A673 (cell line): ENCODE measurements around the gene ZDHHC22.

ENCODE experiments used
- EZH2 ChIP-seq: fragments of 200-600 bp; sonication (generic); IDR thresholded peaks from 2 replicates; pipeline ENCODE4 v1.6.1; 2017; ENCODE audit warnings: borderline replicate concordance, low read depth, mild to moderate bottlenecking, mixed read lengths, antibody characterized with exemption, low read length; ENCODE audit not compliant: poor library complexity, severe bottlenecking
- TF ChIP-seq, protein P1 (sequence below): fragments of 300-800, 200-600 bp; sonication (generic); conservative IDR thresholded peaks from 2 replicates; pipeline ENCODE4 v1.5.1; 2017; ENCODE audit warnings: low read depth, mild to moderate bottlenecking, antibody characterized with exemption, low read length, moderate library complexity, mixed read lengths

DNA sequence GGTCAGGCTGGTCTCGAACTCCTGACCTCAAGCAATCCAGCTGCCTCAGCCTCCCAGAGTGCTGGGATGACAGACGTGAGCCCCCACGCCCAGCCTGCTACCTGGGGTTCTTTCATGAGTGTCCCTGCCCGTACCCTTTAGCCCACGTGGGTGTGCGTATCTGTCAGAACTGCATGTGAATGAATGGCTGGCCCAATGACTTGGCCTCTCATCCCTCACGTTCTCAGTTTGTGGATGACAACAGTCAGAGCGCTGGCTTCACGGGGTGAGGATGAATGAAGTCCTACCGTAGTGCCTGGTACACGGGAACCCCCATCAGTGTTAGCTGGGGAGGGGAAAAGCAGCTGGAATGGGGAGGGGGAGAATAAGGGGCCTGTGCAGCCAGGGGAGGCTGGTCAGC lies 16.1 kb upstream of the ZDHHC22 start:
- TF ChIP-seq, protein P1, sequence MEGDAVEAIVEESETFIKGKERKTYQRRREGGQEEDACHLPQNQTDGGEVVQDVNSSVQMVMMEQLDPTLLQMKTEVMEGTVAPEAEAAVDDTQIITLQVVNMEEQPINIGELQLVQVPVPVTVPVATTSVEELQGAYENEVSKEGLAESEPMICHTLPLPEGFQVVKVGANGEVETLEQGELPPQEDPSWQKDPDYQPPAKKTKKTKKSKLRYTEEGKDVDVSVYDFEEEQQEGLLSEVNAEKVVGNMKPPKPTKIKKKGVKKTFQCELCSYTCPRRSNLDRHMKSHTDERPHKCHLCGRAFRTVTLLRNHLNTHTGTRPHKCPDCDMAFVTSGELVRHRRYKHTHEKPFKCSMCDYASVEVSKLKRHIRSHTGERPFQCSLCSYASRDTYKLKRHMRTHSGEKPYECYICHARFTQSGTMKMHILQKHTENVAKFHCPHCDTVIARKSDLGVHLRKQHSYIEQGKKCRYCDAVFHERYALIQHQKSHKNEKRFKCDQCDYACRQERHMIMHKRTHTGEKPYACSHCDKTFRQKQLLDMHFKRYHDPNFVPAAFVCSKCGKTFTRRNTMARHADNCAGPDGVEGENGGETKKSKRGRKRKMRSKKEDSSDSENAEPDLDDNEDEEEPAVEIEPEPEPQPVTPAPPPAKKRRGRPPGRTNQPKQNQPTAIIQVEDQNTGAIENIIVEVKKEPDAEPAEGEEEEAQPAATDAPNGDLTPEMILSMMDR: no peak
- TF ChIP-seq EZH2: no peak
